Measurements from ENCODE around the gene HPN. TPM values are rescaled to one million over a fixed set of nuclear protein-coding genes. Genes with fewer than 3 reads are reported as not detected.

Gene HPN
- total and polyA plus RNA-seq, 2 donors (not counting 3 experiments of a cell fraction or from before 2014, with no cell fraction given): 0.10 TPM; not detected in 1

DNA sequence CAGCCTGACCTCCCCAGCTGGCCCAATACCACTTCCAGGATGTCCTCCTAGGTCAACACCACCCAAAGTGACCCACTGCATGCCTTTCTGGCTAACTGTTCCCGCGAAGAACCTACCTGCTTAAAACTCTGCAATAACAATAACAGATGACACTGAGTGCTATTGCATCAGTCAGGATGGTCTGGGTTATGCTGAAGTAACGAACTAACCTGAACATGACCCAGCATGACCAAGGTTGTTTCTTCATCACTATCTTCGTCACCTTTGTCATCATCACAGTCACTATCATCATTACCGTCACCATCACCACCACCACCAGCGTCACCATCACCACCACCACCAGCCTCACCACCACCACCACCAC is 63.5 kb downstream of the HPN start:
- H3K9me1 ChIP-seq (replicated peaks; ENCODE audit: control insufficient read depth, extremely low read depth, insufficient read depth, low read length): no peaks in the 10 kb centered on the region
- no TSS peak for BruUV-seq (replicated peaks)
- dilution Hi-C loops (cut with MboI; ENCODE audit: extremely low pct_ligation_motif_present, low sequenced_read_pairs) (no loop called here), intact Hi-C loops (cut with micrococcal nuclease) (no loop called here)
- H4K20me1 ChIP-seq (replicated peaks; ENCODE audit: control insufficient read depth, extremely low read depth, insufficient read depth, low read length): no peaks in the 10 kb centered on the region
- no peaks in the 10 kb centered on the region for H3K79me2 ChIP-seq (ENCODE audit: control insufficient read depth, insufficient read depth, low read length)
- TF ChIP-seq JUN (IDR thresholded peaks at IDR 0.05; ENCODE audit: borderline replicate concordance, insufficient read depth, insufficient read length, low read depth): no peak
- TF ChIP-seq GATA2 (IDR thresholded peaks at IDR 0.05; ENCODE audit: insufficient read depth, insufficient read length, low read depth, low read length): no peak
- TF ChIP-seq, protein P1, sequence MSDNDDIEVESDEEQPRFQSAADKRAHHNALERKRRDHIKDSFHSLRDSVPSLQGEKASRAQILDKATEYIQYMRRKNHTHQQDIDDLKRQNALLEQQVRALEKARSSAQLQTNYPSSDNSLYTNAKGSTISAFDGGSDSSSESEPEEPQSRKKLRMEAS (IDR thresholded peaks at IDR 0.05; ENCODE audit: insufficient read depth, insufficient read length): no peak
- TF ChIP-seq MYC (IDR thresholded peaks at IDR 0.05; ENCODE audit: low read depth, low read length): no peak
- TF ChIP-seq FOS (IDR thresholded peaks at IDR 0.05; ENCODE audit: borderline replicate concordance, insufficient read depth, low read length): no peak
- TF ChIP-seq, protein P2, sequence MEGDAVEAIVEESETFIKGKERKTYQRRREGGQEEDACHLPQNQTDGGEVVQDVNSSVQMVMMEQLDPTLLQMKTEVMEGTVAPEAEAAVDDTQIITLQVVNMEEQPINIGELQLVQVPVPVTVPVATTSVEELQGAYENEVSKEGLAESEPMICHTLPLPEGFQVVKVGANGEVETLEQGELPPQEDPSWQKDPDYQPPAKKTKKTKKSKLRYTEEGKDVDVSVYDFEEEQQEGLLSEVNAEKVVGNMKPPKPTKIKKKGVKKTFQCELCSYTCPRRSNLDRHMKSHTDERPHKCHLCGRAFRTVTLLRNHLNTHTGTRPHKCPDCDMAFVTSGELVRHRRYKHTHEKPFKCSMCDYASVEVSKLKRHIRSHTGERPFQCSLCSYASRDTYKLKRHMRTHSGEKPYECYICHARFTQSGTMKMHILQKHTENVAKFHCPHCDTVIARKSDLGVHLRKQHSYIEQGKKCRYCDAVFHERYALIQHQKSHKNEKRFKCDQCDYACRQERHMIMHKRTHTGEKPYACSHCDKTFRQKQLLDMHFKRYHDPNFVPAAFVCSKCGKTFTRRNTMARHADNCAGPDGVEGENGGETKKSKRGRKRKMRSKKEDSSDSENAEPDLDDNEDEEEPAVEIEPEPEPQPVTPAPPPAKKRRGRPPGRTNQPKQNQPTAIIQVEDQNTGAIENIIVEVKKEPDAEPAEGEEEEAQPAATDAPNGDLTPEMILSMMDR (IDR thresholded peaks at IDR 0.05; ENCODE audit: extremely low read depth in 1 of 2, insufficient read depth in 1 of 2, low read depth in 1 of 2, low read length in 2 of 2): no peak
- TF ChIP-seq EZH2 (IDR thresholded peaks at IDR 0.05; ENCODE audit: borderline replicate concordance, low read depth, low read length, severe bottlenecking): no peak
- TF ChIP-seq POLR2A (IDR thresholded peaks at IDR 0.05; ENCODE audit: low read depth, low read length): no peak
- no peak for TF ChIP-seq POLR2AphosphoS5 (IDR thresholded peaks at IDR 0.05; ENCODE audit: insufficient read depth, low read depth, low read length)
- H3K9me3 ChIP-seq (replicated peaks; ENCODE audit: control insufficient read depth, insufficient read depth, low read length): no peaks in the 10 kb centered on the region
- FAIRE-seq (no peak), DNase-seq (ENCODE audit: low read depth, low spot score) (no peak)
- H3K4me3 ChIP-seq (replicated peaks in 1 of 3; ENCODE audit: insufficient read depth in 1 of 3, low read depth in 1 of 3, low read length in 3 of 3): no peak overlapping the region
- no peak overlapping the region for H3K27ac ChIP-seq (ENCODE audit: insufficient read depth, low read depth, low read length)
- H3K4me1 ChIP-seq (ENCODE audit: control insufficient read depth, extremely low read depth, insufficient read depth, low read length): no peaks in the 10 kb centered on the region
- H3K36me3 ChIP-seq (ENCODE audit: control insufficient read depth in 2 of 2, extremely low read depth in 1 of 2, insufficient read depth in 2 of 2, low read length in 2 of 2): no peaks in the 10 kb centered on the region
- H3K4me2 ChIP-seq (ENCODE audit: insufficient read depth, low read length): no peak overlapping the region
- no peak overlapping the region for H2AFZ ChIP-seq (ENCODE audit: low read depth, low read length)
- H3K27me3 ChIP-seq (ENCODE audit: control insufficient read depth in 2 of 2, insufficient read depth in 2 of 2, low read length in 2 of 2): no peaks in the 10 kb centered on the region
- ChIA-PET POLR2A (no interaction called here), CTCF (no interaction called here)
- no peak overlapping the region for H3K9ac ChIP-seq (replicated peaks; ENCODE audit: extremely low read depth, insufficient read depth, low read length)
